Mesodermal cell (in vitro differentiated cells): ENCODE data around the gene ORAI2.
"Not testable (repeated sequence)": the region's sequence is repeated elsewhere in the genome, so short reads cannot be mapped to it uniquely, and the experiment has no call there.

Experiments
- H3K27ac ChIP-seq: 2 replicates; pipeline ENCODE4 v1.7.0; 2013; ENCODE audit warnings: mild to moderate bottlenecking, low read depth, low read length, moderate library complexity; ENCODE audit not compliant: severe bottlenecking
- H3K36me3 ChIP-seq: 2 replicates; pipeline ENCODE4 v1.7.1; 2013; ENCODE audit warnings: mild to moderate bottlenecking, low read length, moderate library complexity; ENCODE audit not compliant: control insufficient read depth, insufficient read depth
- H3K4me1 ChIP-seq: one replicate; pipeline ENCODE4 v1.7.1; 2013; ENCODE audit warnings: mild to moderate bottlenecking, low read length; ENCODE audit not compliant: insufficient read depth, control insufficient read depth, poor library complexity, severe bottlenecking
- H3K4me3 ChIP-seq: 2 replicates; pipeline ENCODE4 v1.7.0; 2013; ENCODE audit warnings: low read length, control low read depth, mild to moderate bottlenecking; ENCODE audit not compliant: insufficient read depth, poor library complexity, severe bottlenecking; ENCODE audit errors: extremely low read depth
- H3K9me3 ChIP-seq: 2 replicates; pipeline ENCODE4 v1.7.1; 2013; ENCODE audit warnings: mild to moderate bottlenecking, low read length, moderate library complexity; ENCODE audit not compliant: control insufficient read depth
- WGBS, 2 experiments: methylation state at CpG; one replicate each; pipeline ENCODE4 v1.1.5; 2013; ENCODE audit warnings: missing lambda C conversion rate in 2 of 2; ENCODE audit not compliant: insufficient coverage in 2 of 2; 5-methylcytosine and 5-hydroxymethylcytosine counted together

ORAI2 gene

DNA sequence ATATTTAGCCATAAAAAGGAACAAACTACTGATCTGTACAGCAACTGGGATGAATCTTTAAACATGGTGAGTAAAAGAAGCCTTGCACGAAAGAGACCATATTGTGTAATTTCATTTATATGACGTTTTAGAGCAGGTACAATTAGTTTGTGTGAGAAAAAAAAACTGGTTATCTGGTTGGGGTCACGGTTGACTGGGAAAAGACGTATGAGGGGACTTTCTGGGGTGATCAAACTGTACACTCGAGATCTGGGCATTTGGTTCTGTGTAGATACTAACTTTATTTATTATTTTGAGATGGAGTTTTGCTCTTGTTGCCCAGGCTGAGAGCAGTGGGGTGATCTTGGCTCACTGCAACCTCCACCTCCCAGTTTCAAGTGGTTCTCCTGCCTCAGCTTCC, 33.0 kb upstream of the ORAI2 start:
- Histone ChIP-seq H3K36me3 (peaks cover 75% of the 10 kb centered on the region), H3K4me1 (peaks cover 9% of the 10 kb centered on the region), H3K4me3 (no peak overlapping the region), H3K9me3 (no peaks in the 10 kb centered on the region), H3K27ac (no peak overlapping the region)
- 88 to 96% methylated on average over 5 of the region's 5 CpGs for WGBS, 2 experiments

DNA sequence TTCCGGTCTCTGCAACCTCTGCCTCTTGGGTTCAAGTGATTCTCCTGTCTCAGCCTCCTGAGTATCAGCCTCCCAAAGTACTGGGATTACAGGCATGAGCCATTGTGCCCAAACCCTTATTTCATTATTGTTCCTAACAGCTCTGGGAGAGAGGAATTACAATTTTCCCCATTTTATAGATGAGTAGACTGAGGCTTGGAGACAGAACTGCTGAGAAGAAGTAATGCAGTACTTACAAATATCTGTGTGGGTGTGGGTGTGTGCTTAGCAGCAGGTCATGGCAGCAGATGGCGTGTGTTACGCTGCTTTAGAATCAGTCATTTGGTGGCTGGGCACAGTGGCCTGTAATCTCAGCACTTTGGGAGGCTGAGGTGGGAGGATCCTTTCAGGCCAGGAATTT, 29.8 kb upstream of the ORAI2 start:
- H3K4me1 ChIP-seq = no peaks in the 10 kb centered on the region
- 80 to 96% methylated on average over 1 to 2 of the region's 3 CpGs for WGBS, 2 experiments
- peak overlapping the region; percentile 13 for H3K27ac ChIP-seq
- H3K4me3 ChIP-seq = no peak overlapping the region
- peaks cover 95% of the 10 kb centered on the region for H3K36me3 ChIP-seq
- no peaks in the 10 kb centered on the region for H3K9me3 ChIP-seq

DNA sequence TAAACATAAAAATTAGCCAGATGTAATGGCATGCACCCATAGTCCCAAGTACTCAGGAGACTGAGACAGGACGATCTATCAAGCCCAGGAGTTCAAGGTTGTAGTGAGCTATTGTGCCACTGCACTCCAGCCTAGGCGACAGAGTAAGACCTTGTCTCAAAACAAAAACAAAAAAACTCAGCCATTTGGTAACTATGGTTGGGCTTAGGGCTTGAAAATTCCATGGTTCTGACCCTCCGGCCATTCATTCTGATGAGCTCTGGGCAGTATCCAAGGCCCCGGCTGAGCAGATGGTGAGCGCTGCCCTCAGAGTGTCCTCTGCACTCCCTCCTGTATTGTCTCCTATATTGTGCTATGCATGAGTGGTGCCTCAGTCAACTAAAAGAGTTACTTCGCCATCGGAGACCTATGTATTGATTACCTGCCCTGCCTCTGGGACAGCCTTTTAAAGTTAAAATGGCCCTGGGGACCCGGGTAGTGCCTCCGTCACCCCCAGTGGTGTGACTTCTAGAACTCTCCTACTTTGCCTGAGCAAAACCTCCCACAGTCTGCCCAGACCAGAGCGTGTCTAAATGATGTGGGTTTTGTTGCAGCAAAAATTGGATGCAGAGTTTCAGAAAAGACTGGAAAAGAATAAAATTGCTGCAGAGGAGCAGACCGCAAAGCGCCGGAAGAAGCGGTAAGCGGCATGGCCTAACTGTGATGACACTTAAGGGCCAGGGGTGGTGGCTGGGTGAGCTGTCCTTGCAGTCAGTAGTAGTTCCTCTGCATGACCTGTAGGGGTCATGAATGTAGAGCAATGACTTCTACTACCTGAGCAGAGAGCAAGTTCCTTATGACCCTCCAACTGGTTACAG, 29.1 kb upstream of the ORAI2 start:
- 81 to 82% methylated on average over 13 of the region's 15 CpGs for WGBS, 2 experiments
- H3K36me3 ChIP-seq = peaks cover 95% of the 10 kb centered on the region
- H3K4me1 ChIP-seq = no peaks in the 10 kb centered on the region
- peak overlapping the region; percentile 13 for H3K27ac ChIP-seq
- no peaks in the 10 kb centered on the region for H3K9me3 ChIP-seq
- H3K4me3 ChIP-seq = no peak overlapping the region

DNA sequence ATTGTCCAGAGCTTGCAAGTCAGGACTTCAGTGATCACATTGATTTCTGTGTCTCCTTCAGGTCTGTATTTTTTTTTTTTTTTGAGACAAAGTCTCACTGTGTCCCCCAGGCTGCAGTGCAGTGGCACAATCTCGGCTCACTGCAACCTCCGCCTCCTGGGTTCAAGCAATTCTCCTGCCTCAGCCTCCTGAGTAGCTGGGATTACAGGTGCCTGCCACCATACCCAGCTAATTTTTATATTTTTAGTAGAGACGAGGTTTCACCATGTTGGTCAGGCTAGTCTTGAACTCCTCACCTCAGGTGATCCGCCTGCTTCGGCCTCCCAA, 28.6 kb upstream of the ORAI2 start:
- not testable (repeated sequence) for H3K9me3 ChIP-seq, H3K4me3 ChIP-seq, H3K27ac ChIP-seq, H3K4me1 ChIP-seq
- peaks cover 95% of the 10 kb centered on the region for H3K36me3 ChIP-seq
- 93 to 96% methylated on average over 2 to 3 of the region's 5 CpGs for WGBS, 2 experiments

DNA sequence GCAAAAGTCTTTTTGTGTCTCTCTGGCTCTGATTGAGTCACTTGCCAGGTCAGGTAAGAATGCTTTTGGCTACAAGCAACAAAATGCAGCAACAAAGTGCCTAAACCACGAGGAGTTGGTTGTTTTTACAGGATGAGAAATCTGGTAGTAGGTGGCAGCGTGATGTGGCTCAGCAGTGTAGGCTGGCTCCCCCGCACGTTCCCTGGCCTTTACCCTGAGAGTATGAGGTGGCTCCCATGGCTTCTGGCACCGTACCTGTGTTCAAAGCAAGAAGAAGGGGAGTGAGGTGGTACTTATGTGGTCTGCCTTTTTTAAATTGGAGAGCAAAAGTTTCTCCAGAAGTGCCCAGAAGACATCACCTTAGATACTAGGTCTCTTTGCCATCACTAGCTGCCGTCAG, 25.5 kb upstream of the ORAI2 start:
- no peaks in the 10 kb centered on the region for H3K9me3 ChIP-seq
- H3K27ac ChIP-seq = no peak overlapping the region
- H3K4me1 ChIP-seq = no peaks in the 10 kb centered on the region
- no peak overlapping the region for H3K4me3 ChIP-seq
- WGBS, 2 experiments = 93 to 94% methylated on average over 5 to 6 of the region's 6 CpGs
- H3K36me3 ChIP-seq = peaks cover 99% of the 10 kb centered on the region

DNA sequence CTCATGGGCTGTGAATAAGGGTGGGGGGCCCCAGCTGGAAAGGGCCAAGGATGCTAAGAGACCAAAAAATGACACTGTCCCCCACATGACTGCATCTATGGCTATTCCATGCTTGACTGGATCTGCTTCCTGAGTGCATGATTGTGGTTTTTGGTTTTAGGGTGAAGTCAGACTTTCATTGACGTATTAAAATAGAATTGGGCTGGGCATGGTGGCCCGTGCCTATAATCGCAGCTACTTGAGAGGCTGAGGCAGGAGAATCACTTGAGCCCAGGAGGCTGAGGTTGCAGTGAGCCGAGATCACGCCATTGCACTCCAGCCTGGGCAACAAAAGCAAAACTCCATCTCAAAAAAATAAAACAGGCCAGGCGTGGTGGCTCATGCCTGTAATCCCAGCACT, 24.8 kb upstream of the ORAI2 start:
- H3K9me3 ChIP-seq, H3K27ac ChIP-seq, H3K4me1 ChIP-seq, H3K4me3 ChIP-seq: not testable (repeated sequence)
- WGBS, 2 experiments = 88 to 100% methylated on average over 1 of the region's 6 CpGs
- H3K36me3 ChIP-seq = peaks cover 99% of the 10 kb centered on the region

DNA sequence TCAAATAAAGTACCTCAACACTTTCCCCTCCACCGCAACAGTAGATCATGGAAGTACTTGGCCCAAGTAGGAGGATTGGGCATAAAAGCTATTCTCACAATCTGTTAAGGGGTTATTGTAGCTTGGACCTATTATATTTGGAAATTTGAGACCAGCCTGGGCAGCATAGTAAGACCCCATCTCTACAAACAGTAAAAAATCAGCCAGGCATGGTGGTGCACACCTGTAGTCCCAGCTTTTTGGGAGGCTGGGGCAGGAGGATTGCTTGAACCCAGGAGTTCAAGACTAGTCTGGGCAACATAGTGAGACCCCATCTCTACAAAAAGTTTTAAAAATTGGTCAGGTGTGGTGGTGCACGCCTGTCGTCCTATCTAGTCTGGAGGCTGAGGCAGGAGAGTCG, 24.0 kb upstream of the ORAI2 start:
- H3K4me3 ChIP-seq = no peak overlapping the region
- no peaks in the 10 kb centered on the region for H3K9me3 ChIP-seq
- peaks cover 99% of the 10 kb centered on the region for H3K36me3 ChIP-seq
- WGBS, 2 experiments = 97 to 100% methylated on average over 3 of the region's 4 CpGs
- no peaks in the 10 kb centered on the region for H3K4me1 ChIP-seq
- no peak overlapping the region for H3K27ac ChIP-seq

DNA sequence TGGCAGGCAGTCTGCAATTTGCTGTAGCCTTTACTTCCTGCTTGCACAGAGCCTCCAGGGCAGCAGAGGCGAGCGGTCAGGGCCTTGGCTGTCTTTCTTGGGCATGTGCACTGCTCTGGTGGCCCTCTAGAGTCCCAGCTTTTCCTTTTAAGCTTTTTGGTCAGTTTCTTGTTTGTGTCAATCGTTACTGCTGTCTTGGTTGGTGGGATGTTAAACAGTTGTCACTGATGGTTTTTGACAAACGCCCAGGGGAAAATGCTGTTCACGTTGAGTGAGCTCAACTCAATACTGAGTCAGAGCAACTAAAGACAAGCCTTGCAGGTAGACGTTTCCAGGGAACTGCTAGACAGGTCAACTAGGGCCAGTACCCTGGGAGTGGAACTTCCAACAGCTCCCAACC, 23.3 kb upstream of the ORAI2 start:
- H3K4me3 ChIP-seq = no peak overlapping the region
- no peaks in the 10 kb centered on the region for H3K9me3 ChIP-seq
- H3K36me3 ChIP-seq = peaks cover 99% of the 10 kb centered on the region
- H3K27ac ChIP-seq = no peak overlapping the region
- WGBS, 2 experiments = 72 to 74% methylated on average over 5 of the region's 6 CpGs
- no peaks in the 10 kb centered on the region for H3K4me1 ChIP-seq

DNA sequence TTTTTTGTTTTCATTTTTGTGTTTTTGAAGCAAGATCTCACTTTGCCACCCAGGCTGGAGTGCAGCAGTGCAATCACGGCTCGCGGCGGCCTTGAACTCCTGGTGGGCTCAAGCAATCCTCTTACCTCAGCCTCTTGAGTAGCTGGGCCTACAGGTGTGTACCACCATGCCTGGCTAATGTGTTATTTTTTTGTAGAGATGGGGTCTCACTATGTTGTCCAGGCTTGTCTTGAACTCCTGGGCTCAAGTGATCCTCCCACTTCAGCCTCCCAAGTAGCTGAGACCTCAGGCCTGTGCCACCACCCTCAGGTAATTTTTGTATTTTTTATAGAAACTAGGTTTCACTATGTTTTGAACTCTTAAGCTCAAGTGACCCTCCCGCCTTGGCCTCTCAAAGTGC, 22.5 kb upstream of the ORAI2 start:
- Histone ChIP-seq H3K27ac (no peak overlapping the region), H3K36me3 (peaks cover 99% of the 10 kb centered on the region)
- 100% methylated on average over 1 to 3 of the region's 5 CpGs for WGBS, 2 experiments

DNA sequence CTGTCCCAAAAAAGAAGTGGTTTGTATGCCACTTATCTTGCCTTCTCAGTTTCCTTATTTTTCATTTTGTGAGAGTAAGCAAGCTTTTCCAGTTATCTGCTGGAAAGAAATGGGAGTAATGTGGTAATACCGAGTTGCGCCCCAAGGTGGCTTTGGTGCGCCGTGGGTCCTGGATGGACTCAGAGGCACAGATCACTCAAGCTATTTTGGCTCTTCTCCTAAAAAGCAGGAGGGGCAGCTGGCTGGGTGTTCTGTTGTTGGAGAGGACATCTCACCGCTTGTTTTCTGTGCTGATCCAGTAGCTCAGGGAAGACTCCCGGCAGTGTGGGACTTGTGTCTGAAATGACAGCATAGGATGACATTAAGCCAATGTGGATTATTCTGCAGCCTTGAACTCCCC, 20.8 kb upstream of the ORAI2 start:
- H3K36me3 ChIP-seq = peaks cover 98% of the 10 kb centered on the region
- no peak overlapping the region for H3K4me3 ChIP-seq
- H3K4me1 ChIP-seq = no peaks in the 10 kb centered on the region
- no peak overlapping the region for H3K27ac ChIP-seq
- no peaks in the 10 kb centered on the region for H3K9me3 ChIP-seq
- 81 to 84% methylated on average over 4 to 6 of the region's 6 CpGs for WGBS, 2 experiments

More for the DNA sequence above, 22.5 kb upstream of the ORAI2 start:
- Histone ChIP-seq H3K4me1 (no peaks in the 10 kb centered on the region), H3K9me3 (no peaks in the 10 kb centered on the region), H3K4me3 (no peak overlapping the region)

DNA sequence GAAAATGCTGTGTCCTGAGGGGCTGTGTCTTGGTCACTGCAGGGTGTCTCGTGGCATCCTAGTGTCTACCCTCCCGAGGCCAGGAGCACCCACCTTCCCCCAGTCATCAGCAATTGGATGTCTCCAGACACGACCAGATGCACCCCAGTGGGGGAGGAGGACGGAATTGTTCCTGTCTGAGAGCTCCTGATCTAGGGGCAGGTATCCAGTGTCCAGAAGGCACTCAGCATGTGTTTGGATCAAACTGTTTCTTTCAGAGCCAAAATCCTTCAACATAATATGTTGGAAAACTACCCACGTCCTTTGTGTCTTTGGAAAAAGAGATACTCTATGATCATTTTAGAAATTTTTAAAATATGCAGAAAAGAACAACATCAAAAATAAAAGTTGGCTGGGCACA, 20.3 kb upstream of the ORAI2 start:
- WGBS, 2 experiments = no CpG with 5 or more reads among the region's 5 CpGs
- Histone ChIP-seq H3K36me3 (peaks cover 98% of the 10 kb centered on the region), H3K9me3 (no peaks in the 10 kb centered on the region)

More for the DNA sequence above, 20.3 kb upstream of the ORAI2 start:
- Histone ChIP-seq H3K4me1 (no peaks in the 10 kb centered on the region), H3K27ac (no peak overlapping the region), H3K4me3 (no peak overlapping the region)
